Sigmoid colon (tissue), 4 donors: ENCODE results near the gene LRRC39.

Experiments
- POLR2AphosphoS5 ChIP-seq, 4 donors: sonication (generic); formaldehyde crosslinking; IDR thresholded peaks; one replicate each; pipeline ENCODE4 v1.6.1; 2017; ENCODE audit warnings: antibody characterized with exemption in 4 of 4
- TF ChIP-seq, protein P1 (sequence below), 4 experiments: fragments of 450-650 bp in 3 of 4; fragments of 200-600 bp in 1 of 4; IDR thresholded peaks; one replicate each; pipeline ENCODE4 v1.5.1; 2016 to 2019; ENCODE audit warnings: antibody characterized with exemption in 4 of 4, mild to moderate bottlenecking in 3 of 4, moderate library complexity in 2 of 4

DNA sequence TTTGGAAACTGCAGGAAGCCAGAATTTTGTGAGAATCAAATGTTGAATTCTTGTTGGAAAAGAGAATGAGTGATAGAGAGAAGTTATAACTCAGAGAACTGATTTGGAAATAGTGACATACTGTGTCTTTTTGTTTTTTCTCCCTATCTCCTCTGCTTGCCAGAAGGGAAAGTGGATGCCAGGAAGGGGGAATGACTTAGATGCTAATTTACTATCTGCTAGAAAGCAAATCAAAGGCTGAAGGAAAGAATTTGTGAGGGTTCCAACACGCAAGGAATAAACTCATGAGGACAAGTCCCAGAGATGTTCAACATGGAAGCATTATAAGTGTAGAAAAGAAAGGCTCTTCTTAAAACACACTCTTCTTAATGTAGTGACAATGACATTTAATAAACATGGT is 20.5 kb upstream of the LRRC39 start:
- TF ChIP-seq, protein P1, sequence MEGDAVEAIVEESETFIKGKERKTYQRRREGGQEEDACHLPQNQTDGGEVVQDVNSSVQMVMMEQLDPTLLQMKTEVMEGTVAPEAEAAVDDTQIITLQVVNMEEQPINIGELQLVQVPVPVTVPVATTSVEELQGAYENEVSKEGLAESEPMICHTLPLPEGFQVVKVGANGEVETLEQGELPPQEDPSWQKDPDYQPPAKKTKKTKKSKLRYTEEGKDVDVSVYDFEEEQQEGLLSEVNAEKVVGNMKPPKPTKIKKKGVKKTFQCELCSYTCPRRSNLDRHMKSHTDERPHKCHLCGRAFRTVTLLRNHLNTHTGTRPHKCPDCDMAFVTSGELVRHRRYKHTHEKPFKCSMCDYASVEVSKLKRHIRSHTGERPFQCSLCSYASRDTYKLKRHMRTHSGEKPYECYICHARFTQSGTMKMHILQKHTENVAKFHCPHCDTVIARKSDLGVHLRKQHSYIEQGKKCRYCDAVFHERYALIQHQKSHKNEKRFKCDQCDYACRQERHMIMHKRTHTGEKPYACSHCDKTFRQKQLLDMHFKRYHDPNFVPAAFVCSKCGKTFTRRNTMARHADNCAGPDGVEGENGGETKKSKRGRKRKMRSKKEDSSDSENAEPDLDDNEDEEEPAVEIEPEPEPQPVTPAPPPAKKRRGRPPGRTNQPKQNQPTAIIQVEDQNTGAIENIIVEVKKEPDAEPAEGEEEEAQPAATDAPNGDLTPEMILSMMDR (IDR thresholded peaks at IDR 0.05): no peak
- TF ChIP-seq POLR2AphosphoS5 (IDR thresholded peaks at IDR 0.05): peak in 2 of 4 donors; percentile 27 to 32
